HG03025 (cell line): ENCODE data around the gene C11orf42.
"Not testable (repeated sequence)": the region's sequence is repeated elsewhere in the genome, so short reads cannot be mapped to it uniquely, and the experiment has no call there.

Source experiments
- ATAC-seq: cut with Tn5 transposase; IDR thresholded peaks from one replicate; pipeline ENCODE4 v1.9.1; 2021; ENCODE audit warnings: mild to moderate bottlenecking, moderate library complexity; ENCODE audit not compliant: unreplicated experiment, low FRiP score

Gene C11orf42

DNA sequence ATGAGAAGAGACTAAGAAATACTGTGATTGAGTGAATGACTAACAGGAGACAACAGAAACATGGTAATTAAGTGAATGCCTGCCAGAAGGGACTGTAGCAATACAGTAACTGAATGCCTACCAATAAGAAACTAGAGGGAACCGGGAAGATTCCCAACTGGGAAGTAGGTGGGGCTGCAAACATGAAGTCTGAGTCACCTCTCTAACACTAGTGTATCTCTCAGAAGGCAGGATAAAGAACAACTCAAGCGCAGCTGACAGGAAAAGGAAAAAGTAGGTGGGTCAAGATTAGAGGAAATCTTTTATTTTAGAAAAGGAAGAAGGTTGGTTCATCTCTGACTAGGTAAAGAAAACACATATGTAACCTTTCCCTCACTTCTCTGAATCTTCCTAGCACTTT lies 14.0 kb downstream of the C11orf42 start:
- no peak for ATAC-seq

GRCh38 chr11:6223854-6224253 lies 18.5 kb downstream of the C11orf42 start:
- no peak for ATAC-seq

DNA sequence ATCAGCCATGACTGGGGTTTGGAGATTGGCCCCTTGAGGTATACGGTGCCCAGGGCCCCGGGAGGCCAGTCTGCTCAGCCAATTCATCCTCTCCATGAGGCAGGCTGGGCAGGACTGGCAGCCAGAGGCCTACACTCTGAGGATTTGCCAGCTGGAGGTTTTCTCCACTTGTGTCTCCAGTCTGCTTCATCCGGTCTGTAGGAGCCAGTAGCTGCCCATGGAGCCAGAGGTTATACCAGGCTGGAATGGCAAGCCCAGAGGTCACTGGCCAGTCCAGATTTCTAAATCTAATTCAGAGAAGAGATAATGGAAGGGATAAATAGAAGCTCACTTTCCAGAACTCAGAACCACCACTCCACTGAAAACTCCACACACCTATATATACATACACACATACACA lies 19.1 kb downstream of the C11orf42 start:
- no peak for ATAC-seq

GRCh38 chr11:6225024-6225423 lies 19.7 kb downstream of the C11orf42 start:
- ATAC-seq = no peak

- ATAC-seq = no peak
These were observed 20.5 kb downstream of the C11orf42 start for GRCh38 chr11:6225896-6226295.

DNA sequence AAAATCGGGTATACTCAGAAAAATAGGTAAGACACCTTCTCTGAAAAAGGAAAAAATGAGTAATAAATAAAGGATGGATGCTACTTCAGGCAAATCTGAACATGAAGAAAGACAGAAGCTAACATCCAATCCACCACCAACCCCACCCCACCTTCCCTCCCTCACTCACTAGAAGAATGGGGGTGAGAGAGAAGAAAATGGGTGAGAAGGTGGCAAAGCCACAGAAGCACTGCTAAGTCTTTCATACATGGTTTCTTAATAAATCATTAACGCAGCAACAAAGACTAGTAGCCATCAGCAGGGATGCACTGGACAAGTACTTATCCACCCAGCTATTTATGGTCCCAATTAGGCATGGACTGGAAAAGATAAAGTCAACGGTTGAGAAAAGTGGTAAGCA lies 23.2 kb downstream of the C11orf42 start:
- no peak for ATAC-seq

- no peak for ATAC-seq
These were observed 24.6 kb downstream of the C11orf42 start for GRCh38 chr11:6229911-6230310.

- no peak for ATAC-seq
These were observed 27.5 kb downstream of the C11orf42 start for GRCh38 chr11:6232899-6233298.

DNA sequence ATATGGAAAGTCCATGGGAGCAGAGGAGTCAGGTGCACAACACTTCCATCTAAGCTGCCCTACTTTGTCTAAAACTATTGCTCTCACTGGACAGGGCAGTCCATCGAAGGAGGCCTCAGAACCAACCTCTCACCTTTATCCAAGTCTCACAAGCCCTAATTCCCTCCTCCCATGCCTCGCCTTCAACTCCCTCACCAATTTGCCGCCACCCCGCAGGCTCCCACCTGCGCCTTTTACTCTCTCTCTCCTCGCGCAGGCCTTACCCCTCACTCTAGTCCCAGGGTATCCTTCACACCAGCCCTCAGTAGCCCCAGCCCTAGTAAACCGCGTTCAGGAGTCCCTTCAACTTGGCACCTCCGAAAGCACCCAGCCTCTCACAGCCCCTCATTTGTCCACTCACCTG lies 28.6 kb downstream of the C11orf42 start:
- ATAC-seq = no peak

DNA sequence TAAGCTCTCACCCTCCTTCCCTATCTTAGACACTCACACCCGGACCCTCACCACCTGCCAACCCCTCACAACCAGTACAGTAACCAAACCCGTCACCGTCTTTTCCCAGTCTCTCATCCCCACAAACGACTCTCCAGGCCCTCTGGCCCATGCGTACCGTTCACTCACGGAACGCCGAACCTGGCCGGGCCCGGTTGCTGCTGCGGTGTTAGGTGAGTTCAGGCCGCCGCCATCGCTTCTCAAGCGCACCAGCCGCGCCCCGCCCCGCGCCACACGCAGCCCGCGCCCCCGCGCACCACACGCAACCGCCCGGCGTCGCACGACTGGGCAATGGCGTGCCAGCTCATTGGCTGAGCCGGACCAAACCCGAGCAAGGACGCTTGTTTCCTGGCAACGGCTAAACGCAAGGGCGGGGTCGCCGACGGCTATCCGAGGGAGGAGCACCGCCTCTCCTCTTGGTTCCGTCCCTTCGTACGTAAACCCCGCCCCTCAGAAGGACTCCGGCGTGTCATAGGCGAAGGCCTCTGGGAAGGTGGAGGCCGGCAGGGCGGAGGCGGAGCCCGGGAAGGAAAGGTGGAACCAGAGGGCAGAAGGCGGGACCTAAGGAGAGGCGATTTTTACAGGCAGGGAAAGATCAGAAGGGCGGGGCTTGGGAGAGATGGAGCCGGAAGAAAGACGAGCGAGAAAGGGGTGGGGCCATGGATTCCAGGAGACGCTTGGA lies 29.2 kb downstream of the C11orf42 start, which contains the start of gene FHIP1B:
FHIP1B (minus strand) TSS at position 250 of the 721 bp plus-strand sequence. CDS start 10,120 bp downstream, outside the sequence.
- peak; percentile 93 for ATAC-seq

GRCh38 chr11:6237266-6237665 lies 31.9 kb downstream of the C11orf42 start:
- no peak for ATAC-seq

GRCh38 chr11:6237761-6238302 lies 32.5 kb downstream of the C11orf42 start:
- ATAC-seq = no peak

GRCh38 chr11:6238902-6239301 lies 33.5 kb downstream of the C11orf42 start, which contains the start of gene CNGA4:
CNGA4 (plus strand) TSS chr11:6239089; CDS start chr11:6239207, 118 bp downstream.
- no peak for ATAC-seq

- ATAC-seq = no peak
These were observed 34.8 kb downstream of the C11orf42 start for GRCh38 chr11:6240139-6240538.

- ATAC-seq = no peak
These were observed 35.4 kb downstream of the C11orf42 start for GRCh38 chr11:6240781-6241180.

DNA sequence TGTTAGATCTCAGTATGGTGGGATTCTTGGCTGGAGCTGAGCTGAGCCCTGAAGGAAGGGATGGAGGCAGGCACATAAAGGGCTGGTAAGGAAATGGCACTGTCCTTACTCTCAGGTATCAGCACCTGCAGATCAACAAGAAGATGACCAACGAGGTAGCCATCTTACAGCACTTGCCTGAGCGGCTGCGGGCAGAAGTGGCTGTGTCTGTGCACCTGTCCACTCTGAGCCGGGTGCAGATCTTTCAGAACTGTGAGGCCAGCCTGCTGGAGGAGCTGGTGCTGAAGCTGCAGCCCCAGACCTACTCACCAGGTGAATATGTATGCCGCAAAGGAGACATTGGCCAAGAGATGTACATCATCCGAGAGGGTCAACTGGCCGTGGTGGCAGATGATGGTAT lies 36.0 kb downstream of the C11orf42 start:
- ATAC-seq = no peak

GRCh38 chr11:6245536-6245935 lies 40.2 kb downstream of the C11orf42 start:
- no peak for ATAC-seq

- ATAC-seq = no peak
These were observed 42.9 kb downstream of the C11orf42 start for GRCh38 chr11:6248248-6248647.

DNA sequence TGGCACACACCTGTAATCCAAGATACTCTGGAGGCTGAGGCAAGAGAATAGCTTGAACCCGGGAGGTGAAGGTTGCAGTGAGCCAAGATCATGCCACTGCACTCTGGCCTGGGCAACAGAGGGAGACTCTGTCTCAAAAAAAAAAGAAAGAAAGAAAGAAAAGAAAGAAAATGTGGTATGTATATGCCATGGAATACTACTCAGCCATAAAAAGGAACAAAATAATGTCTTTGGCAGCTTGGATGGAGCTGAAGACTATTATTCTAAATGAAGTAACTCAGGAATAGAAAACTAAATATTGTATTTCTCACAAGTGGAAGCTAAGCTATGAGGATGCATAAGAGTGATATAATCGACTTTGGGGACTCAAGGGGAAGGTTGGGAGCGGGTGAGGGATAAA lies 43.5 kb downstream of the C11orf42 start:
- not testable (repeated sequence) for ATAC-seq

- ATAC-seq = no peak
These were observed 44.6 kb downstream of the C11orf42 start for GRCh38 chr11:6249770-6250555.

- no peak for ATAC-seq
These were observed 45.9 kb downstream of the C11orf42 start for GRCh38 chr11:6251120-6251733.
